Trophoblast cell (in vitro differentiated cells and primary cell): ENCODE measurements around the gene ANKS1B.

ENCODE experiments used
- DNase-seq, 2 donors: peaks; one replicate each; pipeline ENCODE4 v3.0.0-alpha.2; 2016
- H2AFZ ChIP-seq: 2 replicates; pipeline ENCODE4 v1.6.1; 2013; ENCODE audit warnings: low read length, moderate library complexity, mild to moderate bottlenecking; ENCODE audit not compliant: insufficient read depth, poor library complexity
- H2AK5ac ChIP-seq: 2 replicates; pipeline ENCODE4 v1.6.1; 2013; ENCODE audit warnings: mild to moderate bottlenecking, low read length
- H2BK120ac ChIP-seq: 2 replicates; pipeline ENCODE4 v1.6.1; 2013; ENCODE audit warnings: low read length, mild to moderate bottlenecking, moderate library complexity; ENCODE audit not compliant: insufficient read depth, poor library complexity
- H2BK12ac ChIP-seq: 2 replicates; pipeline ENCODE4 v1.6.1; 2013; ENCODE audit warnings: mild to moderate bottlenecking, low read length, moderate library complexity
- H2BK5ac ChIP-seq: 2 replicates; pipeline ENCODE4 v1.6.1; 2013; ENCODE audit warnings: low read length, low read depth, moderate library complexity, mild to moderate bottlenecking; ENCODE audit not compliant: poor library complexity
- H3K14ac ChIP-seq: 2 replicates; pipeline ENCODE4 v1.6.1; 2013; ENCODE audit warnings: mild to moderate bottlenecking, low read length
- H3K18ac ChIP-seq: 2 replicates; pipeline ENCODE4 v1.6.1; 2013; ENCODE audit warnings: mild to moderate bottlenecking, low read length
- H3K23ac ChIP-seq: 2 replicates; pipeline ENCODE4 v1.6.1; 2013; ENCODE audit warnings: low read length
- H3K27ac ChIP-seq: 2 replicates; pipeline ENCODE4 v1.5.1; 2013; ENCODE audit warnings: low read depth, mild to moderate bottlenecking, inconsistent platforms, low read length, moderate library complexity
- H3K27me3 ChIP-seq: 2 replicates; pipeline ENCODE4 v1.6.1; 2013; ENCODE audit warnings: inconsistent platforms, mild to moderate bottlenecking, low read length, moderate library complexity; ENCODE audit not compliant: insufficient read depth
- H3K36me3 ChIP-seq, 2 experiments: 1 replicate in 1 of 2; 2 replicates in 1 of 2; pipeline ENCODE4 v1.6.1; 2013; ENCODE audit warnings: low read length in 2 of 2, mild to moderate bottlenecking in 2 of 2, moderate library complexity in 1 of 2; ENCODE audit not compliant: insufficient read depth in 2 of 2, control insufficient read depth in 1 of 2
- H3K4ac ChIP-seq: 2 replicates; pipeline ENCODE4 v1.6.1; 2013; ENCODE audit warnings: low read depth, mild to moderate bottlenecking, low read length, moderate library complexity
- H3K4me1 ChIP-seq, 2 experiments: 1 replicate in 1 of 2; 2 replicates in 1 of 2; pipeline ENCODE4 v1.6.1; 2013; ENCODE audit warnings: low read length in 2 of 2, mild to moderate bottlenecking in 2 of 2, moderate library complexity in 1 of 2; ENCODE audit not compliant: insufficient read depth in 2 of 2, control insufficient read depth in 1 of 2
- H3K4me2 ChIP-seq: 2 replicates; pipeline ENCODE4 v1.6.1; 2013; ENCODE audit warnings: inconsistent platforms, mild to moderate bottlenecking, low read length, moderate library complexity
- H3K4me3 ChIP-seq: 2 replicates; pipeline ENCODE4 v1.5.1; 2013; ENCODE audit warnings: mild to moderate bottlenecking, low read depth, low read length, inconsistent platforms
- H3K79me1 ChIP-seq: one replicate; pipeline ENCODE4 v1.6.1; 2013; ENCODE audit warnings: low read length
- H3K79me2 ChIP-seq: 2 replicates; pipeline ENCODE4 v1.6.1; 2013; ENCODE audit warnings: low read length, mild to moderate bottlenecking; ENCODE audit not compliant: control insufficient read depth, insufficient read depth, poor library complexity
- H3K9ac ChIP-seq: 2 replicates; pipeline ENCODE4 v1.6.1; 2013; ENCODE audit warnings: mild to moderate bottlenecking, low read length
- H3K9me3 ChIP-seq: 2 replicates; pipeline ENCODE4 v1.6.1; 2013; ENCODE audit warnings: low read depth, mild to moderate bottlenecking, control low read depth, inconsistent platforms, low read length; ENCODE audit not compliant: insufficient read depth
- H4K12ac ChIP-seq: 2 replicates; pipeline ENCODE4 v1.6.1; 2013; ENCODE audit warnings: low read depth, mild to moderate bottlenecking, low read length, moderate library complexity
- H4K8ac ChIP-seq: 2 replicates; pipeline ENCODE4 v1.6.1; 2013; ENCODE audit warnings: low read depth, mild to moderate bottlenecking, low read length, moderate library complexity
- H4K91ac ChIP-seq: one replicate; pipeline ENCODE4 v1.6.1; 2013; ENCODE audit warnings: low read depth, mild to moderate bottlenecking, low read length, moderate library complexity
- WGBS: extraction: QIAGEN DNeasy Blood & Tissue Kit; methylation state at CpG from one replicate; pipeline ENCODE4 v1.1.7; 2013; ENCODE audit warnings: missing lambda C conversion rate; ENCODE audit not compliant: insufficient read length, insufficient coverage; ENCODE audit errors: extremely low coverage; 5-methylcytosine and 5-hydroxymethylcytosine counted together

ANKS1B gene

DNA sequence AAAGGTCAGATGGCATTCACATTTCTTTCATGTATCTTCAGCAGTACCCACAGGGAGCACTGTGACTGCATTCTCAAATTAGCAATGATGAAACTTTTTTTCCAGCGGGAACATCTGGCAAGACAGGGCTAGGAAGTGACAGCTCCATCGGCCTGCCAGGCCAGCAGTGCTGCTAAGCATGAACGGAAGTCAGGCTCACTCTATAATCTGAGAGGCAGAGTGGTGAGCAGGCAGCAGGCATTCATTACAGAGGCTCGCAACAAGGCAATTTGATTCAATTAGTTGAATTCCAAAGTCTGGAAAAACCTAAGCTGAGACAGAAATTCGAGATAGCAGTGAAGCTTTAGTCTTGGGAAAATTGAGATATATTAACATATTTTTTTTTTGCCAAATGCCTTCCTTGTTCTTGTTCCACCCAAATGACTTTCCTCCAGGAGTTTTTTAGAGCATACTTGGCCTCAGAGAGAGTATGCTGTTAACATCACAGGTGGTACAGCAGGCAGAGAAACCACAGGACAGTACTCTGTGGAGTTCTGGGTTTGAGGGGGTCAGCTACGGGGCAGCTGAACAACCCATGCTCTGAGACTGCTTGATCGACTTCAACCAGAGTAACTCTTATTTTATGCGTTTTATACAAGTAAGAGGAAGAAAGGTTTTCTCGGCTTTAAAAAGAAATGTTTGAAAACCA, 924.8 kb downstream of the ANKS1B start:
- H3K79me2 ChIP-seq: no peaks in the 10 kb centered on the region

DNA sequence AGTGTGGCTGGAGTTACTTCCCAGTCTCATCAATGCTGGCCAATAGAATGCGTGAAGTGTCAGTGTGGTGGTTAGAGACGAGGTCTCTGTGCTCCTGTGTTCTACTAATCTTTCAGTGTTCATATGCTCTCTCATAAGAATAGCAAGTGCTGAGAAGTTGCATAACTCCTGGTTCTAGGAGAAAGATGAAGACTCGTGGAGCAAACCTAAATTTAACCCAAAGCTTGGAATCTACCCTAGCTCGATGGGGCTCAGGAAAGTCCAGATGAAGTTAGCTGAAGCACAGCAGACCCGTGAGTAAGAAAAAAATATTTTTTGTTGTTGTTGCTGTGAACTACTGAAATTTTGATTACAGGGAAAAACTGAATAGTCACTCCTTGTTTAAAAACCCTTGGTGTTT, 927.1 kb downstream of the ANKS1B start:
- Histone ChIP-seq H2BK5ac (no peak overlapping the region), H3K14ac (no peak overlapping the region), H2BK12ac (no peak overlapping the region), H3K36me3 (no peaks in the 10 kb centered on the region), H3K9me3 (no peaks in the 10 kb centered on the region), H3K4ac (no peak overlapping the region), H4K91ac (no peak overlapping the region), H3K4me3 (no peak overlapping the region), H2BK120ac (no peak overlapping the region), H3K79me2 (no peaks in the 10 kb centered on the region), H3K27ac (no peak overlapping the region), H4K8ac (no peak overlapping the region), H3K23ac (no peak overlapping the region), H2AFZ (no peak overlapping the region), H3K79me1 (no peaks in the 10 kb centered on the region), H4K12ac (no peak overlapping the region), H3K27me3 (no peaks in the 10 kb centered on the region), H3K4me1 (no peaks in the 10 kb centered on the region), H3K4me2 (no peak overlapping the region), H2AK5ac (no peak overlapping the region), H3K9ac (no peak overlapping the region), H3K18ac (no peak overlapping the region)
- DNase-seq: no peak
- no CpG with 5 or more reads among the region's 5 CpGs for WGBS

More for the DNA sequence above, 924.8 kb downstream of the ANKS1B start:
- H2AFZ ChIP-seq: no peak overlapping the region
- H3K36me3 ChIP-seq: no peaks in the 10 kb centered on the region
- H3K14ac ChIP-seq: no peak overlapping the region
- H4K91ac ChIP-seq: no peak overlapping the region
- H3K18ac ChIP-seq: no peak overlapping the region
- no peaks in the 10 kb centered on the region for H3K27me3 ChIP-seq
- H3K9ac ChIP-seq: no peak overlapping the region
- no peak overlapping the region for H3K27ac ChIP-seq
- no peak overlapping the region for H4K8ac ChIP-seq
- no peak overlapping the region for H3K4me2 ChIP-seq
- no peak overlapping the region for H3K23ac ChIP-seq
- no peak overlapping the region for H2BK12ac ChIP-seq
- peak; percentile 47 to 64 for DNase-seq
- no peak overlapping the region for H3K4ac ChIP-seq
- no peaks in the 10 kb centered on the region for H3K4me1 ChIP-seq
- H3K79me1 ChIP-seq: no peaks in the 10 kb centered on the region
- H4K12ac ChIP-seq: no peak overlapping the region
- H2BK120ac ChIP-seq: no peak overlapping the region
- no peaks in the 10 kb centered on the region for H3K9me3 ChIP-seq
- H2BK5ac ChIP-seq: no peak overlapping the region
- no peak overlapping the region for H3K4me3 ChIP-seq
- H2AK5ac ChIP-seq: no peak overlapping the region
- no CpG with 5 or more reads among the region's 9 CpGs for WGBS

DNA sequence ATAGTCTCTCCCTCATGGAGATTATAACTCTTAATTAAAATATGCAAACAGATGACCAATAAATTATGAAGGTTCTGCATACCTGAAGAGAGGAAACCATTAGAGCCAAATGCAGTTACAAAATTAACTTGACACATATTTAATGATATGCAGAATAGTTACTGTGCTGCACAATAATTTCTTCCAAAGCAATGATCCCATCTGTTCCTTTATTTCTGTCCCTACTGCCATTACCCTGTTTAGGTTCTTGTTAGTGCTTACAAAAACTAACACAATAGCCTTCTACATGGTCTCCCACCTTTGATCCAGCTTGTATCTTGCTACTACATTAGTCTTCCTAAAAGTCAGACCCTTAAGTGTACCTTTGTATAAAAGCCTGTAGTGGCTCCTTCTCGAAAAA, 928.5 kb downstream of the ANKS1B start:
- Histone ChIP-seq H3K27me3 (no peaks in the 10 kb centered on the region), H3K9me3 (no peaks in the 10 kb centered on the region), H4K91ac (no peak overlapping the region), H4K8ac (no peak overlapping the region), H2BK12ac (no peak overlapping the region), H2BK5ac (no peak overlapping the region), H3K9ac (no peak overlapping the region), H3K23ac (no peak overlapping the region), H2AFZ (no peak overlapping the region), H3K79me2 (no peaks in the 10 kb centered on the region), H4K12ac (no peak overlapping the region), H3K4me1 (no peaks in the 10 kb centered on the region), H3K14ac (no peak overlapping the region), H3K4me2 (no peak overlapping the region), H2BK120ac (no peak overlapping the region), H3K36me3 (no peaks in the 10 kb centered on the region), H3K27ac (no peak overlapping the region), H3K4me3 (no peak overlapping the region), H2AK5ac (no peak overlapping the region), H3K4ac (no peak overlapping the region), H3K79me1 (no peaks in the 10 kb centered on the region), H3K18ac (no peak overlapping the region)
- no peak for DNase-seq
- no CpG with 5 or more reads among the region's 1 CpG for WGBS

DNA sequence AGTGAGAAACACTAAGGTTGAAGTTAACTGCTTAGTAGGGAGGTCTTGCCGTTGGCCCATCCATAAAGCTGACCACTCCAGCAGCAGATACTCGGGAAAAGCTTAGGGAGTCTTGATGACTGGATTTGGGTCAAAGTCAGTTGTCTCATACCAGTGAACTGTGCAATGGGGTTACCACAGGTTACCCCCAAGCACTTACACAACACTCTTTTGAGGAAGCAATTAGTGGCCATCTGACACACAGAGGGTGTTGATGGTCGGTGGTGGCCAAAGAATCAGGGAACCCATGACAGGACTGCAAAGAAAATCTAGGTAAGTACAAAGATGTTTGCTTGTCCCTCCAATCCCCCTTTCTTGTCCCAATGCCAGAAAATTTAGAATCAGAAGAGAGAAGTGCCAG, 929.4 kb downstream of the ANKS1B start:
- no peak overlapping the region for H3K14ac ChIP-seq
- no peaks in the 10 kb centered on the region for H3K9me3 ChIP-seq
- no peak overlapping the region for H3K23ac ChIP-seq
- H3K4me1 ChIP-seq: no peaks in the 10 kb centered on the region
- no peak overlapping the region for H4K91ac ChIP-seq
- no peak overlapping the region for H3K4ac ChIP-seq
- no peaks in the 10 kb centered on the region for H3K27me3 ChIP-seq
- no peak overlapping the region for H2AK5ac ChIP-seq
- no peak overlapping the region for H3K4me2 ChIP-seq
- H3K4me3 ChIP-seq: no peak overlapping the region
- no peak overlapping the region for H3K18ac ChIP-seq
- WGBS: no CpG with 5 or more reads among the region's 3 CpGs
- H3K36me3 ChIP-seq: no peaks in the 10 kb centered on the region
- no peak overlapping the region for H3K27ac ChIP-seq
- DNase-seq: no peak
- no peak overlapping the region for H2BK12ac ChIP-seq
- no peak overlapping the region for H4K12ac ChIP-seq
- H3K79me2 ChIP-seq: no peaks in the 10 kb centered on the region
- H2BK120ac ChIP-seq: no peak overlapping the region
- H3K79me1 ChIP-seq: no peaks in the 10 kb centered on the region
- no peak overlapping the region for H3K9ac ChIP-seq
- H4K8ac ChIP-seq: no peak overlapping the region
- H2AFZ ChIP-seq: no peak overlapping the region
- no peak overlapping the region for H2BK5ac ChIP-seq
